GM12878 (cell line): ENCODE data around the gene TIPRL.

Experiments
- ATF7 ChIP-seq: fragments of 450-650 bp; IDR thresholded peaks from 2 replicates; pipeline ENCODE4 v1.6.1; 2016; ENCODE audit warnings: low read depth, mild to moderate bottlenecking
- GABPA ChIP-seq: IDR thresholded peaks from 2 replicates; pipeline ENCODE4 v1.6.1; 2014; ENCODE audit warnings: antibody characterized with exemption, low read depth, mild to moderate bottlenecking, inconsistent platforms
- NR2C1 ChIP-seq: fragments of 450-650 bp; IDR thresholded peaks from 2 replicates; pipeline ENCODE4 v1.6.1; 2017; ENCODE audit warnings: antibody characterized with exemption, mild to moderate bottlenecking, moderate library complexity
- RAD21 ChIP-seq: IDR thresholded peaks from 2 replicates; pipeline ENCODE4 v1.6.1; 2011; ENCODE audit warnings: mild to moderate bottlenecking, low read depth, low read length, moderate library complexity; ENCODE audit not compliant: insufficient read depth
- TF ChIP-seq, protein P1 (sequence below), 3 experiments: IDR thresholded peaks in 2 of 3; conservative IDR thresholded peaks in 1 of 3; 2 replicates each; pipeline ENCODE4 v1.5.1; 2011; ENCODE audit warnings: low read depth in 3 of 3, low read length in 3 of 3, mild to moderate bottlenecking in 3 of 3, control low read depth in 2 of 3, moderate library complexity in 2 of 3, inconsistent platforms in 1 of 3, mixed read lengths in 1 of 3; ENCODE audit not compliant: control insufficient read depth in 2 of 3, insufficient read depth in 1 of 3; ENCODE audit errors: extremely low read depth in 1 of 3

GRCh38 chr1:168134132-168134531, 44.6 kb upstream of the TIPRL start:
- TF ChIP-seq RAD21 (no peak), ATF7 (no peak), NR2C1 (no peak), GABPA (no peak)
- TF ChIP-seq, protein P1, sequence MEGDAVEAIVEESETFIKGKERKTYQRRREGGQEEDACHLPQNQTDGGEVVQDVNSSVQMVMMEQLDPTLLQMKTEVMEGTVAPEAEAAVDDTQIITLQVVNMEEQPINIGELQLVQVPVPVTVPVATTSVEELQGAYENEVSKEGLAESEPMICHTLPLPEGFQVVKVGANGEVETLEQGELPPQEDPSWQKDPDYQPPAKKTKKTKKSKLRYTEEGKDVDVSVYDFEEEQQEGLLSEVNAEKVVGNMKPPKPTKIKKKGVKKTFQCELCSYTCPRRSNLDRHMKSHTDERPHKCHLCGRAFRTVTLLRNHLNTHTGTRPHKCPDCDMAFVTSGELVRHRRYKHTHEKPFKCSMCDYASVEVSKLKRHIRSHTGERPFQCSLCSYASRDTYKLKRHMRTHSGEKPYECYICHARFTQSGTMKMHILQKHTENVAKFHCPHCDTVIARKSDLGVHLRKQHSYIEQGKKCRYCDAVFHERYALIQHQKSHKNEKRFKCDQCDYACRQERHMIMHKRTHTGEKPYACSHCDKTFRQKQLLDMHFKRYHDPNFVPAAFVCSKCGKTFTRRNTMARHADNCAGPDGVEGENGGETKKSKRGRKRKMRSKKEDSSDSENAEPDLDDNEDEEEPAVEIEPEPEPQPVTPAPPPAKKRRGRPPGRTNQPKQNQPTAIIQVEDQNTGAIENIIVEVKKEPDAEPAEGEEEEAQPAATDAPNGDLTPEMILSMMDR (IDR thresholded peaks at IDR 0.05 in 2 of 3, conservative IDR thresholded peaks at IDR 0.05 in 1 of 3; ENCODE audit: control insufficient read depth in 2 of 3, extremely low read depth in 1 of 3, insufficient read depth in 1 of 3, low read depth in 3 of 3, low read length in 3 of 3): no peak
